HCT116 (cell line): ENCODE results near the gene S100P. TPM values are rescaled to one million over a fixed set of nuclear protein-coding genes. Genes with fewer than 3 reads are reported as not detected.

Experiments
- ATAC-seq: fragments of 200-7000 bp; cut with Tn5 transposase; 2 replicates; pipeline ENCODE4 v1.9.1; 2020; ENCODE audit warnings: mild to moderate bottlenecking, moderate library complexity
- BruUV-seq: library from RNA; stranded (reverse); fragments of 400-500 nt; replicated peaks from 2 replicates; lab custom pipeline; 2021; lab: Mats Ljungman, UMichigan
- CTCF ChIA-PET: fragments of 300-600 bp; sonication (Branson Sonifier 250); formaldehyde crosslinking; loops from one replicate; lab custom pipeline; 2021; ENCODE audit warnings: antibody characterized with exemption; lab: Charles Lee
- POLR2A ChIA-PET: fragments of 300-600, 350-600 bp; sonication (Branson Sonifier 250); formaldehyde crosslinking; loops from one replicate; lab custom pipeline; 2021; ENCODE audit warnings: antibody characterized with exemption; lab: Charles Lee
- RAD21 ChIA-PET, 2 experiments: fragments of 300-600 bp; sonication (Branson Sonifier 250); formaldehyde crosslinking; loops; one replicate each; lab custom pipeline; 2023; ENCODE audit warnings: low total read pairs in 2 of 2; ENCODE audit not compliant: uncharacterized antibody in 2 of 2, unreplicated experiment in 2 of 2, low non-redundant PET in 1 of 2; lab: Charles Lee
- DNase-seq: peaks from one replicate; pipeline ENCODE4 v3.0.0-alpha.2; 2010; ENCODE audit warnings: low read depth, low spot score
- H2AFZ ChIP-seq: fragments of 200-600 bp; shearing (Covaris generic), sonication (generic); 2 replicates; pipeline ENCODE4 v1.6.1; 2017; ENCODE audit warnings: low read depth, mixed run types, mixed read lengths, antibody characterized with exemption, low read length; ENCODE audit not compliant: poor library complexity, severe bottlenecking
- H3K27ac ChIP-seq: 2 replicates; pipeline ENCODE4 v1.5.1; 2012; ENCODE audit warnings: low read depth, low read length
- H3K27me3 ChIP-seq: fragments of 200-600 bp; sonication (generic); 2 replicates; pipeline ENCODE4 v1.6.1; 2016; ENCODE audit warnings: mixed run types, low read length, mixed read lengths; ENCODE audit not compliant: insufficient read depth
- H3K36me3 ChIP-seq, 2 experiments: fragments of 200-500 bp in 1 of 2; fragments of 200-600 bp in 1 of 2; sonication (Bioruptor generic) in 1 of 2; sonication (generic) in 1 of 2; 2 replicates each; pipeline versions ENCODE4 v1.5.1 to v1.6.1; 2014 to 2016; ENCODE audit warnings: low read length in 2 of 2, inconsistent platforms in 1 of 2, mixed read lengths in 1 of 2, mixed run types in 1 of 2; ENCODE audit not compliant: insufficient read depth in 2 of 2, control insufficient read depth in 1 of 2
- H3K4me1 ChIP-seq, 2 experiments: fragments of 200-600 bp in 1 of 2; sonication (generic) in 1 of 2; 2 replicates each; pipeline versions ENCODE4 v1.5.1 to v1.6.1; 2012 to 2017; ENCODE audit warnings: low read length in 2 of 2, inconsistent platforms in 1 of 2, mild to moderate bottlenecking in 1 of 2, mixed read lengths in 1 of 2, mixed run types in 1 of 2, moderate library complexity in 1 of 2; ENCODE audit not compliant: insufficient read depth in 2 of 2, control insufficient read depth in 1 of 2
- H3K4me2 ChIP-seq: fragments of 200-600 bp; sonication (generic); 2 replicates; pipeline ENCODE4 v1.6.1; 2017; ENCODE audit warnings: mixed run types, low read length, mixed read lengths
- H3K4me3 ChIP-seq, 2 experiments: fragments of 200-600 bp in 1 of 2; sonication (generic) in 1 of 2; replicated peaks in 1 of 2; 2 replicates each; pipeline ENCODE4 v1.5.1; 2011 to 2016; ENCODE audit warnings: low read length in 2 of 2, control low read depth in 1 of 2, low read depth in 1 of 2, mild to moderate bottlenecking in 1 of 2, mixed read lengths in 1 of 2, mixed run types in 1 of 2
- H3K79me2 ChIP-seq: fragments of 200-600 bp; sonication (generic); 2 replicates; pipeline ENCODE4 v1.6.1; 2017; ENCODE audit warnings: mild to moderate bottlenecking, mixed run types, low read length, moderate library complexity, mixed read lengths; ENCODE audit not compliant: insufficient read depth
- H3K9ac ChIP-seq: fragments of 200-600 bp; sonication (generic); 2 replicates; pipeline ENCODE4 v1.6.1; 2016; ENCODE audit warnings: low read length, mixed read lengths
- H3K9me2 ChIP-seq: fragments of 200-600 bp; sonication (generic), shearing (Covaris generic); 2 replicates; pipeline ENCODE4 v1.6.1; 2017; ENCODE audit warnings: mixed run types, mild to moderate bottlenecking, moderate library complexity; ENCODE audit not compliant: insufficient read depth
- H3K9me3 ChIP-seq, 2 experiments: fragments of 200-500 bp in 1 of 2; fragments of 200-600 bp in 1 of 2; sonication (Bioruptor generic) in 1 of 2; sonication (generic) in 1 of 2; 2 replicates each; pipeline ENCODE4 v1.6.1; 2014 to 2017; ENCODE audit warnings: low read length in 2 of 2, mixed read lengths in 2 of 2, inconsistent platforms in 1 of 2, low read depth in 1 of 2, mild to moderate bottlenecking in 1 of 2, mixed run types in 1 of 2, moderate library complexity in 1 of 2; ENCODE audit not compliant: control insufficient read depth in 1 of 2, insufficient read depth in 1 of 2
- H4K20me1 ChIP-seq: fragments of 200-600 bp; sonication (generic), shearing (Covaris generic); 2 replicates; pipeline ENCODE4 v1.6.1; 2017; ENCODE audit warnings: mixed run types, mild to moderate bottlenecking, moderate library complexity; ENCODE audit not compliant: insufficient read depth
- CBX3 ChIP-seq: IDR thresholded peaks from 2 replicates; pipeline ENCODE4 v1.6.1; 2012; ENCODE audit warnings: low read depth
- CEBPB ChIP-seq: IDR thresholded peaks from 2 replicates; pipeline ENCODE4 v1.6.1; 2012; ENCODE audit warnings: low read depth
- ELF1 ChIP-seq: IDR thresholded peaks from 2 replicates; pipeline ENCODE4 v1.6.1; 2012; ENCODE audit warnings: low read depth, borderline replicate concordance
- EZH2 ChIP-seq: fragments of 200-600 bp; sonication (generic); IDR thresholded peaks from 2 replicates; pipeline ENCODE4 v1.6.1; 2017; ENCODE audit warnings: antibody characterized with exemption, mixed run types
- FOSL1 ChIP-seq: IDR thresholded peaks from 2 replicates; pipeline ENCODE4 v1.6.1; 2012; ENCODE audit warnings: low read depth
- JUND ChIP-seq: IDR thresholded peaks from 2 replicates; pipeline ENCODE4 v1.6.1; 2012
- POLR2A ChIP-seq: IDR thresholded peaks from 2 replicates; pipeline ENCODE4 v1.7.0; 2011; ENCODE audit warnings: borderline replicate concordance; ENCODE audit not compliant: insufficient read depth, insufficient read length; ENCODE audit errors: extremely low read depth
- POLR2AphosphoS5 ChIP-seq: IDR thresholded peaks from 2 replicates; pipeline ENCODE4 v1.6.1; 2011; ENCODE audit warnings: mild to moderate bottlenecking, low read depth, low read length, moderate library complexity
- RAD21 ChIP-seq: IDR thresholded peaks from 2 replicates; pipeline ENCODE4 v1.6.1; 2012; ENCODE audit warnings: low read depth, mild to moderate bottlenecking
- REST ChIP-seq: IDR thresholded peaks from 2 replicates; pipeline ENCODE4 v1.6.1; 2012; ENCODE audit warnings: low read depth
- SIN3A ChIP-seq: IDR thresholded peaks from 2 replicates; pipeline ENCODE4 v1.6.1; 2012; ENCODE audit warnings: low read depth
- SP1 ChIP-seq: IDR thresholded peaks from 2 replicates; pipeline ENCODE4 v1.6.1; 2012; ENCODE audit warnings: low read depth
- SRF ChIP-seq: IDR thresholded peaks from 2 replicates; pipeline ENCODE4 v1.6.1; 2012; ENCODE audit warnings: low read depth
- TCF7L2 ChIP-seq: IDR thresholded peaks from 2 replicates; pipeline ENCODE4 v1.7.0; 2011; ENCODE audit warnings: borderline replicate concordance, inconsistent platforms; ENCODE audit not compliant: insufficient read depth, insufficient read length; ENCODE audit errors: extremely low read depth
- YY1 ChIP-seq: IDR thresholded peaks from 2 replicates; pipeline ENCODE4 v1.6.1; 2011; ENCODE audit warnings: low read length, low read depth, moderate library complexity, mild to moderate bottlenecking; ENCODE audit not compliant: insufficient replicate concordance; ENCODE audit errors: extremely low read depth
- ZFX ChIP-seq: fragments of 450-650 bp; IDR thresholded peaks from 2 replicates; pipeline ENCODE4 v1.6.1; 2017
- ZNF274 ChIP-seq: fragments of 200-500 bp; sonication (Bioruptor generic); IDR thresholded peaks from 2 replicates; pipeline ENCODE4 v1.6.1; 2014; ENCODE audit warnings: mild to moderate bottlenecking, low read depth, low read length, inconsistent platforms
- intact Hi-C: fragments of 100-400 bp; cut with micrococcal nuclease; formaldehyde crosslinking; loops from 2 replicates; pipeline ENCODE4 v1.10.0; 2022
- total RNA-seq: library from RNA; stranded (reverse); gene quantifications from one replicate; pipeline ENCODE4 v1.2.1, GENCODE V29; 2021; ENCODE audit not compliant: unreplicated experiment
- TF ChIP-seq, protein P1 (sequence below), 3 experiments: fragments of 200-600 bp in 1 of 3; sonication (generic) in 1 of 3; IDR thresholded peaks in 2 of 3; conservative IDR thresholded peaks in 1 of 3; 2 replicates each; pipeline ENCODE4 v1.5.1; 2012 to 2017; ENCODE audit warnings: low read depth in 2 of 3, low read length in 2 of 3, antibody characterized with exemption in 1 of 3, borderline replicate concordance in 1 of 3, control low read depth in 1 of 3, mild to moderate bottlenecking in 1 of 3, mixed read lengths in 1 of 3, mixed run types in 1 of 3, moderate library complexity in 1 of 3; ENCODE audit not compliant: insufficient read depth in 1 of 3
- TF ChIP-seq, protein P2 (sequence below): IDR thresholded peaks from 2 replicates; pipeline ENCODE4 v1.6.1; 2012

Gene S100P
- total RNA-seq, 1 experiment from 2014 or later: 4.1 TPM

DNA sequence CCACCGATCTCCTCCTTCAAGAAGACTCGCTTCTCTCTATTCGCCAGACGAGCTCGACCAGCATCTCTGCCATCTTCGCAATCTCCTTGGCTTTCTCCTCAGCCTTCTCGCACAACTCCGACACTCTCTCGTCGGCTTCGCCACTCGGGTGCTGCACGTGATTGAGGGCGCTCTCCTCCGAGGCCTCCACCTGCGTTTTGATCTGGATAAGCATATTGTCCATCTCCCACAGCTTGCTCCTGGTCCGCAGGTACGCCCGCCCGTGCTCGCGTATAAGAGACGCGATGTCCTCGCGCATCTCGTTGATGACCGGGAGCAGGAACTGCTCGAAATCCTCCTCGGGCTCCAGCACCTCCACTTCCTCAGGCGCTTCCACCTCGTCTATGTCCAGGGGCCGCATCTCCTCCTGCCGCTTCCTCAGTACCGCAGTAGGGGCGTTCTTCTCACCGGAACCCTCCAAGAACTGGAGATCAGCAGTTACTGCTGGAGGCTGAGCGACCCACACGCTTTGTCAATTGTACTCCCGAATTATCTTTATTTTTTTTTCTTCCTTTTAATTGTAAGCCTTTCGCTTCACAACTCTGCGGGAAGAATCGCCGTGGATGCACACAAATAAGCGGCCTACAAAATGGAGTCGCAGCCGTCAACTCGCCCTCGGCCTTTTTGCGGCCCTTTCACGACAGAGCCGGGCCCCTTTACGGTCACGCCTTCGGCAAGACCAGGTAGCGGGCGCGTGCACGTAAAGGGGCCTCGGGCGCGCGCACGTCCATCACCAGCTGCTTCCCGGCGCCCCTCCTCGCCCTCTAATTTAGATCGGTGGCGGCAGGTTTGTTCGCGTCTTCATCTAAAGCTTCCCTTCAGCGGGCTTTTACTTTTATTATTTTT lies 15.8 kb downstream of the S100P start, which contains the start of gene MRFAP1L1:
TSS of gene MRFAP1L1 (minus strand) at position 636 of the 885 bp plus-strand sequence. CDS start at position 400, 236 bp downstream.
- H3K27me3 ChIP-seq: no peaks in the 10 kb centered on the region
- peak within 1 kb of the TSS; percentile 78 for H3K27ac ChIP-seq
- POLR2A ChIA-PET: interaction anchor here (0.6 to 2.1 kb wide), 5 partner anchors 8 to 200 kb away, joined by 3 to 7 read pairs (median 3); a partner anchor contains a TSS
- peak within 1 kb of the TSS; percentile 88 to 89 for H3K4me3 ChIP-seq
- CTCF ChIA-PET: interaction anchor here (0.9 to 1.1 kb wide), 3 partner anchors 8 to 378 kb away, joined by 3 to 4 read pairs (median 4); no protein-coding TSS in a partner anchor
- peaks cover 11 to 25% of the 10 kb centered on the region in 2 experiments for H3K4me1 ChIP-seq
- intact Hi-C loops: loop anchor here (2.0 kb wide), 1 partner anchor 35 kb away; a partner anchor contains a TSS
- H3K9me3 ChIP-seq: no peaks in the 10 kb centered on the region
- H2AFZ ChIP-seq: peak within 1 kb of the TSS; percentile 98
- ATAC-seq: peak; percentile 80
- BruUV-seq: TSS peak; percentile 84
- peak within 1 kb of the TSS; percentile 94 for H3K4me2 ChIP-seq
- peak within 1 kb of the TSS; percentile 78 for H3K9ac ChIP-seq
- no peaks in the 10 kb centered on the region for H3K9me2 ChIP-seq
- RAD21 ChIA-PET: no interaction called here
- no peaks in the 10 kb centered on the region for H4K20me1 ChIP-seq
- peaks cover 3 to 14% of the 10 kb centered on the region in 2 experiments; a peak in 3 of 4 replicates for H3K36me3 ChIP-seq
- peaks cover 48% of the 10 kb centered on the region for H3K79me2 ChIP-seq
- peak; percentile 95 for DNase-seq
- TF ChIP-seq TCF7L2 (no peak), ZNF274 (no peak), SIN3A (peak; percentile 81), YY1 (peak; percentile 94), ZFX (peak; percentile 65; the same call in 1 of the 2 replicates), RAD21 (no peak), POLR2A (peak; percentile 81), POLR2AphosphoS5 (peak; percentile 92), FOSL1 (no peak), CBX3 (peak; percentile 80), SP1 (peak; percentile 29; the same call in 1 of the 2 replicates), EZH2 (no peak), JUND (no peak), CEBPB (no peak), REST (no peak), ELF1 (no peak), SRF (no peak)
- TF ChIP-seq, protein P1, sequence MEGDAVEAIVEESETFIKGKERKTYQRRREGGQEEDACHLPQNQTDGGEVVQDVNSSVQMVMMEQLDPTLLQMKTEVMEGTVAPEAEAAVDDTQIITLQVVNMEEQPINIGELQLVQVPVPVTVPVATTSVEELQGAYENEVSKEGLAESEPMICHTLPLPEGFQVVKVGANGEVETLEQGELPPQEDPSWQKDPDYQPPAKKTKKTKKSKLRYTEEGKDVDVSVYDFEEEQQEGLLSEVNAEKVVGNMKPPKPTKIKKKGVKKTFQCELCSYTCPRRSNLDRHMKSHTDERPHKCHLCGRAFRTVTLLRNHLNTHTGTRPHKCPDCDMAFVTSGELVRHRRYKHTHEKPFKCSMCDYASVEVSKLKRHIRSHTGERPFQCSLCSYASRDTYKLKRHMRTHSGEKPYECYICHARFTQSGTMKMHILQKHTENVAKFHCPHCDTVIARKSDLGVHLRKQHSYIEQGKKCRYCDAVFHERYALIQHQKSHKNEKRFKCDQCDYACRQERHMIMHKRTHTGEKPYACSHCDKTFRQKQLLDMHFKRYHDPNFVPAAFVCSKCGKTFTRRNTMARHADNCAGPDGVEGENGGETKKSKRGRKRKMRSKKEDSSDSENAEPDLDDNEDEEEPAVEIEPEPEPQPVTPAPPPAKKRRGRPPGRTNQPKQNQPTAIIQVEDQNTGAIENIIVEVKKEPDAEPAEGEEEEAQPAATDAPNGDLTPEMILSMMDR (IDR thresholded peaks at IDR 0.05 in 2 of 3, conservative IDR thresholded peaks at IDR 0.05 in 1 of 3; ENCODE audit: borderline replicate concordance in 1 of 3, insufficient read depth in 1 of 3, low read depth in 2 of 3, low read length in 2 of 3): no peak
- TF ChIP-seq, protein P2, sequence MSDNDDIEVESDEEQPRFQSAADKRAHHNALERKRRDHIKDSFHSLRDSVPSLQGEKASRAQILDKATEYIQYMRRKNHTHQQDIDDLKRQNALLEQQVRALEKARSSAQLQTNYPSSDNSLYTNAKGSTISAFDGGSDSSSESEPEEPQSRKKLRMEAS: peak; percentile 68
